Midbrain (tissue), 1 donor: ENCODE results near the gene ADAP1.
"Not testable (repeated sequence)": the region's sequence is repeated elsewhere in the genome, so short reads cannot be mapped to it uniquely, and the experiment has no call there.

Experiments
- DNase-seq: peaks from one replicate; lab custom pipeline; 2025; lab: John Stamatoyannopoulos, UW

The ADAP1 gene

DNA sequence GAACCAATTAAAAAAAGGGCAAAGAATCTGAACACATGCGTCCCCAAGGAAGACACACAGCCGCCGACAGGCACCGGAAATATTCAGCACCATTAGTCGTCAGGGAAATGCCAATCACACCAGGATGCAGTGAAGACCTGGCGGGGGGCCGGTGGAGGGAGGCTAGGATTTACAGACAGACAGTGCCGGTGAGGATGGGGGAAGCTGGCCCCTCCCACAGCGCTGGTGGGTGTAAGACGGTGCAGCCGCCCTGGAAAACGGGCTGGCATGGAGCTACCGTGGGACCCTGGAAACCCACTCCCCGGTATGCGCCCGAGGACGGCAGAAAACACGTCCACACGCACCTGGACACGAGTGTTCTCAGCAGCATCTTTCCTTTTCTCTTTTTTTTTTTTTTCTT lies 4.8 kb upstream of the ADAP1 start:
- no peak for DNase-seq

DNA sequence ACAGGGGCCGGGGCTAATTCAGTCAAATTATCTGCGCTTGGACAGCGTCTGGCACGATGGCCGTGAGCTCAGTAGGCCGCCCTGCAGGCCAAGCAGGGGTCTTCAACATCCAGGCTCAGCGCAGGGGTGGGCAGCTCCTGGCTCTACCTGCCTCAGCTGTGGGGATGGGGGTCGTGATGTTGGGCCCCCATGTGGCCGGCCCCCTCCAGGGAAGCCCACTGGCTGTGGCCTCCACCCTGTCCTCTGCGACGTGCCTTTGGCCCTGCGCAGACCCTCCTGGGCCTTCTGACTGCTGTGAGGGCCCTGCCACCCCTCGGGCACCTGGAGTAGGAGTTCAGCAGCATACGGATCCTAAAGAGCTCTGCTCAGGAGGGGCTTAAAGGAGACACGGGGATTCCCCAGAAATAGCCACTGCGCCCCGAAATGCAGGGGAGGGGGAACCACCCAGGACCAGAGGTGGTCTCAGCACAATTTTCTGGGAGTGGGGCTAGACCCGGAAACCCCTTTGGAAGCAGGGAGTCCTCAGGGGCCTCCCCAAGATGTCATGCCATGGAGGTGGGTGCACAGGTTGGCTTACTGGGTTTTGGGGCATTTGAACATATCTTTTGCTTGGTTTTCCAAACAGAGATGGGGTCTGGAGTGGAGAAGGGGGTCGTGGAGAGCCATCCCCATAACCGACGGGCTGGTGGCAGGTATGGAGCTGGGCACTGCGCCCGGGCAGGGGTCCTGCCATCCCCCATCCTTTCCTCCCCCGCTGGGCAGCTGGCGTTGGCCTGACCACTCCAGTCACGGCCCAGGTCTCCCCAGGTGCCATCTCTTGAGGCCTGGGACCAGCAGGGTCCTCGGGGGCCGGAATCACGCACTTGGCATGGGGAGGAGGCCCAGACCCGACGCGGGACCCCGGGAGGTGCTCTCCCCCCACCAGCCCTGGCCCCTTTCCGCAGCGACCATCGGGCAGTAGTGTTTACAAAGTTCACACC lies 4.0 kb upstream of the ADAP1 start:
- no peak for DNase-seq

DNA sequence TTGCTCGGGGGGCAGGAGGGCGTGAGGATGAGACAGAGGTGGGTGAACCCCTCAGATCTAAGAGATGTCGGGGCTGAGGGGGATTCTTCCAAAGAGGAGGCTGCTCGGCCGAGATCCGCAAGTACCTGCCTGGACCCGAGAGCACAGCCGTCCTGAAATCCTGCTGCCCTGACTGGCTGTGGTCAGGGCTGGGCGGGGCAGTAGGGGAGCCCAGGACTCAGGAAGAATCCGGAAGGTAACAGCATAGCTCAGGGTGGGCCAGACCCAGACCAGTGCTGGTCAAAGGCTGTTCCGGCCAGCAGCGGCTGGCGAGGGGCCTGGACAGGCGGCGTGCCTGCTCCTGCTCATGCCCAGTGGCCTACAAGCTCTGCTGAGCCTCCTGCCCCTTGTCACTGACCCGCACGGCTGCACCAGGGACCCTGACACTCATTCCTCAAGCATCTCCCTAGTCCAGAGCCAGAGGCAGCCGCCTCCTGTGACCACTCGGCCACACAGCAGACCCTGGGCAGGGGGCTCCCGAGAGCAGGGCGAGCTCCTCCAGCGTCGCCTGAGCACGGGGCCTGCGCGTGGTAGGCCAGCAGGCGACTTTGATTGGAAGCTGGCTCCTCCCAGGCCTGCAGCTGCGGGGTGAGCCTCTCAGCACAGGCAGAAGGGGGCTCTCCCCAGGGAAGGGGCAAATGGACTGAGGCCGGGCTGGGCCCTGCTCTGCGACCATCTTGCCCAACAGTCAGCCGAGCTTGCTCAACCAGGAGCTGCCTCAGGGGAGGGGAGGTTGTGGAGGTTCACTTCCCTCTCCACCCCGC lies 3.1 kb upstream of the ADAP1 start:
- DNase-seq: no peak

DNA sequence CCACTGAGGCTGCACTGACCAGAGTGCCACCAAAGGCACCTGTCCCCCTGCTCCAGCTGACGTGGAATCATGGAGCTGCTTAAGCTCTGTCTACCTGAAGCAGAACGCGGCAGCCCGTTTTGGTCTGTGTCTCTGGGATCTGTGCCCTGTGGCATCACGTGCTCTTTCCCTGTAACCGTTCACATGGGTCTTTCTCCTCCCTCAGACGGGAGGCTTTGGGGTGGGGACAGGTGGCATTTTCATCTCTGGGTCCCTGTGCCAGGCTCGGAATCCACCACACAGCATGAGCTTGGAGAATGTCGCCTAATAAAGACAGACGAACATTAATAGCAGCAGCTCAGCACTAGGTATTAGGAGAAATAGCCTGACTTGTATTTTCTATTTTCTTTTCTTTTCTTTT lies 1.6 kb upstream of the ADAP1 start:
- no peak for DNase-seq

DNA sequence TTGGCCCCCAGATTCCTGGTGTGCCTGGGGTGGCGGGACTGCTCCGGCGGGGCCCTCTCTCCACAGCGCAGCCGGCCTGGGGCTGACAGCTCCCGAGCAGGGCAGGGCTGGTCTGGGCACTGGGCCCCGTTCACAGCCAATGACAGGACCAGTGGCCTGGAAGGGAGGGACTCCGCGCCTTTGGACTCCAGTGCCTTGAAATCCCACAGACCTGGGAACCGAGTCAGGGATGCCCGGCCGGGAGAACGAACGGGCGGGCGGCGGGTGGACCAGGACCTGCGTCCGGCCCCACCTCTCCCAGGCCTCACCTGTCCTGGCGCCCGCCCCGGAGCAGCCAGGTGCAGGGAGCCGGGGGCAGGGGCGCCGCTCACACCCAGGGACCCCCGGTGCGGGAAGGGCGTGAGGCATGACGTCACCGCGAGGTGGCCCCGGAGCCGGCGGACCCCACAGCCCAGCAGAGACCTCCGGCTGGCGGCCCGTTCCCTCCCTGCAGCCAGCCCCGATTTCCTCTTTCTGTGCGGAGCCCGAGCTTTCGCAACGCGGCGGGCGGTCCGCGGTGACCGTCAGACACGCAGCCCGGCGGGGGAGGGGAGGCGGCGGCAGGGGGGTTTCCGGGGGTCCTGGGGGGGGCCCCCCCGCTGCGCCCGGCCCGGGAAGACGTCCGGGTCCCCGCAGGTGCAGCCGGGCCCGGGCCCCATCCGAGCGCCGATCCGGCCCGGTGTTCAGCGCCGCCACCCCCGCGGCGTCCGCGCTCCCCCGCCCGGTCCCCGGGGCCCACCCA lies 743 bp downstream of the ADAP1 start:
- DNase-seq: peak; percentile 73

DNA sequence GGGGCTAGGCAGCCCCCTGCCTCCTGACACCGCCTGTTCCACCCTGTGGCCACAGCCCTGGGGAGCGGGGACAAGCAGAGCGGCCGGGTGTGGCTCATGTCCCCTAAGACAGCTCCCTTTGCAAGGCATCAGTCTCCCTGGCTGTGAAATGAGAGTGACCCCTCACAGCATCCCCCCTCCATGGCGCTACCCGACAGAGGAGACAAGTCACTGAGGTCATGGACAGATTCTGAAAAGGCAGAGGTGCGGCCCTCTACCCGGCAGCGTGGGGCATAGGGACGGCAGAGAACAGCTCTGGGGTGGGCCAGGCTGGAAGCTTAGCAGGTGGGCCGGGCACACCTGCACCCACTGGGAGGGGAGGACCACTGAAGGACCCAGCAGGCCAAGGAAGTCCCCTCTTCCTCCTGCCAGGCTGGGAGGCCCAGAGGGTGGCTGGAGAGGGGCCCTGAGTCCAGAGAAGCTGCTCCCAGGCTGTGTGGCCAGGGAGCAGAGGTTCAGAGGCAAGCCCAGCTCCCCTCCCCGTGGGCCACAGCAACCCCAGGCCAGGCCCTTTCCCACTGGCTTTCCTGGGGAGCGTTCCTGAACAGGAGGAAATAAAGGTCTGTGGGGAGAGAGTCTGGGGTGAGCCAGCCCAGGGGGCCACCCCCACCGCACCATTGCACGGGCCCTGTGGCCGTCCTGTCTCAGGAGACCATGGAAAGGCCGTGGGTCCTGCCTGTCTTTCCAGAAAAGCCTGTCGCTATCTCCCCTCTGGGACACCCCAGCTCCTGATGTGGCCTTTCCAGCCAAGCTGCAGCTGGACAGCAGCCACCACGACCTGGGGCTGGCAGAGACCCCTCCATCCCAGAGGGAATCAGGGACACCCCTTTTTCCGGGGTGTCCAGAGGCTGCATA lies 1.7 kb downstream of the ADAP1 start:
- no peak for DNase-seq

DNA sequence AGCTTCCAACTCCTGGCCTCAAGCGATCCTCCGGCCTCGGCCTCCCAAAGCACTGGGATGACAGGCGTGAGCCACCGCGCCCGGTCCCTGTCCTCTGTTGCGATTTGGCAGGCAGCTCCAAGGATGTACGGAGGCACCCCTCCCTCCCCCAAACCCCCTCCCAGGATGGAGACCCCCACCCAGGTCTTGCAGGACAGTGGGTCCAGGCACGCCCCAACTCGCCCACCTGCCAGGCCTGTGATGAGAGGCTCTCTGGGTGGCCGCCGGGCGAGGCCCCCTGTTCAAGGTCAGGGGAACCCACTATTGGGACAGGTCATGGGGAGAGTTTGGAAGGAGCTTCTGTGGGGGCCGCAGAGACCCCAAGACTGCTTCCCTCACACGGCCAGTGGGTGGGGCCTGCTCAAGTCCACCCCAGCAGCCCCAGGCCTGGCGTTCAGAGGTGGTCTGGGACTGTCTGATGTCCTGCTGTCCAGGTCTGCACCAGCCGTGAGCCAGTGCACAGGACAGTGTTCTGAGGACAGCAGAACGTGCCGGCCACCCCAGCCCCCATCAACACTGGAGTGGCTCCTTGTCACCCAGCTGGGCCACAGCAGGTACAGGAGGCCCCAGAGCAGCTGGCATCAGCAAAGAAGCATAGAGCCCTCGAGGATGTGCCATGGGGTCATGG lies 2.5 kb downstream of the ADAP1 start:
- no peak for DNase-seq

DNA sequence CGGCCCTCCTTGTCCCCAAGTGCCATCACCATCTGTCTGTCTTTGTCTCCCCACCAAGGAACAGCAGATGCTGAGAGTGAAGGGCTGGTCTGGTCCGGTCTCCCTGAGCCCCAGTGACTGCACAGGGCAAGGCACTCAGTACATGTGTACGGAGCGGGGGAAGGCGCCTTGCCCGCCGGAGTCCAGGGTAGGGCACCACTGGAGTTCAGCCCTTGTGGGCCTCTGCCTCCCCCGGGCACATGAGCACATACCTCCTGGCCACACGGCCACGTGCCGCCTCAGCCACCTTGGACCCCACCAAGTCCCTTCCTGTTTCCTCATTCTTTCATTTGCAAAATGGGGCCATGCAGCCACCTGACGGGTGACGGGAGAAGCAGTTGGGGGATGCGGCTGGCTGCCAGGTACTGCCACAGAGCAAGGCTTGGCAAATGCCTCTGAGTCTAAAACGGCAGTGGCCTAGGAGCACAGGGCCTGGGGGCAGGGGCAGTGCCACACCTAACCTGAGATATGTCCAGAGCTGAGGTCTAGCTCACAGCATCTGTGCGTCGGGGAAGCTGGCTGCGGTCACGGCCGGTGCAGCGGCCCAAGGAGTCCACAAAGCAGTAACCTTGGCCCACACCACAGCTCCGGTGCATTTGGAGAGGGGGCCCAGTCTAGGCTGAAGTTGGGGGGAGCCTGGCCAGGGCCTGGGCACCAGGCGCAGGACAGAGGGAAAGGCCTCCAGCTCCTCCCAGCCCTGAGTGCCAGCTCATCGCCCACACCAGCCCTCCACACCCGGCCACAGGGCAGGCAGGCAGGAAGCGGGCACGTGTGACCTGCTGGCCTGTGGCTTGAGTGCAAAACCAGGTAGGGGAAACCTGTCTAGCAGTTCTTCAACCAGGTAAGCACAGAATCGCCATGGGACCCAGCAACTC lies 5.2 kb downstream of the ADAP1 start:
- DNase-seq: no peak

DNA sequence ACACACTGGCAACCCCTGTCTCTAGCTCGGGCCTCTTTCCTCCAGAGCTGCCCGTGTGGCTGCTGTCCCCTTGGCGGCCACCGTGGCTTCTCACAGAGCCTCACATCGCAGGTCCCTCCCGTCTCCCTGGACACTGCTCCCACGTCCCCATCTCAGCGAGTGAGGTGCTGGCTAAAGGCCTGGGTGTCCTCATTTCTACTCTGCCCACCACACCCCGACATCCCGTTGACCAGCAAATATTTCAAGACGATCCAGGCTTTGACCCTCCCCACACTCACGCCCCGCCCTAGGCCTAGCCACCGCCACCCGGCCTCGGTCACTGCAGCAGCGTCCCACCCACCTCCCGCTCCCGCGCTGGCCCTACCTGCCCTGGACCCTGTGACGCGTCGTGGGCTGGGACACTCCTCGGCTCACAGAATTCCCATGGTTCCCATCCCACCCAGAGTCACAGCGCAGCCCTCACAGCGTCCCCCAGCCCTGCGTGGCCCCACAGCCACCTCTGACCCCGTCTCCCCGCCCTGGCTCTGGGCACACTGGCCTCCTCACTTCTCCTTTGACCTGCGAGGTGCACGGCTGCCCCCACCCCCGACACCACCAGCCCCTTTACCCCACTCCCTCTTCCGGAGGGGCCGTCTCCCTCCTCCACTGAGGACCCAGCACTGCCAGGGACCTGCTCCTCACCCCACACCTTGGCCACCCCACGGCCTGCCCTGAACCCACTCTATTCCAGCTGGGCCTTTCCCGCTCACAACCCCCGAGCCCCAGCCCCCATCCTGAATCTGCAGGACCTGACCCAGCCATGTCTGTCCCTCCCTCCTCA lies 6.9 kb downstream of the ADAP1 start:
- DNase-seq: no peak

DNA sequence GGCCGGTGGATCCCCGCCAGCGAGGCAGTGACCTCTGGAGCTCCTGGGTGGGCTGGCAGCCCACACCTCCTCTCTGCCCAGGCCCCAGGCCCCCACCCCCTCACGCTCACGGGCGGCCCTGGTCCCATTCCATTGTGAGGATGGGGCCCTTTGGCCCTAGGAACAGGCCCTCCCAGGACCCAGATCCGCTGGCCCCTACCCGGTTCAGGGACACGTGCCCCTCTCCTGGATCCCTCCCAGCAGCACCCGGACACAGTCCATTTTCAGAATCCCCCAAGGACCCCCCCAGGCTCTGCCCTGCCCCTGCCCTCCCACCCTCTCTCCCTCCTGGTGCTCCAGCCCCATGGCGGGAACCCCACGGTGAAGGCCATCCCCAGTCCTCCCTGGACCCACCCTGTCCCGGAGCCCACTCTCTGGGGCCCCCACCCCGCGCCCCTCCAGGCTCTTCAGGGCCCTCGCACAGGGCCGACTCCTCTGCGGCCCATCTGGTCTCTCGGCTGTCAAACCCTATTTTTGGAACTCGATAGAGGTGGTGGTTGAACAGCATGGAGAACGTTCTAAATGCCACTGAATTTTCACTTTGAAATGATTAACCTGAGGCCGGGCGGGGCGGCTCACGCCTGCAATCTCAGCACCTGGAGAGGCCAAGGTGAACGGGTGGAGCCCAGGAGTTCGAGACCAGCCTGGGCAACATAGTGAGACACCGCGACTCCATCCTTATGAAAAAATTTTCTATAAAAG lies 8.1 kb downstream of the ADAP1 start:
- DNase-seq: no peak

DNA sequence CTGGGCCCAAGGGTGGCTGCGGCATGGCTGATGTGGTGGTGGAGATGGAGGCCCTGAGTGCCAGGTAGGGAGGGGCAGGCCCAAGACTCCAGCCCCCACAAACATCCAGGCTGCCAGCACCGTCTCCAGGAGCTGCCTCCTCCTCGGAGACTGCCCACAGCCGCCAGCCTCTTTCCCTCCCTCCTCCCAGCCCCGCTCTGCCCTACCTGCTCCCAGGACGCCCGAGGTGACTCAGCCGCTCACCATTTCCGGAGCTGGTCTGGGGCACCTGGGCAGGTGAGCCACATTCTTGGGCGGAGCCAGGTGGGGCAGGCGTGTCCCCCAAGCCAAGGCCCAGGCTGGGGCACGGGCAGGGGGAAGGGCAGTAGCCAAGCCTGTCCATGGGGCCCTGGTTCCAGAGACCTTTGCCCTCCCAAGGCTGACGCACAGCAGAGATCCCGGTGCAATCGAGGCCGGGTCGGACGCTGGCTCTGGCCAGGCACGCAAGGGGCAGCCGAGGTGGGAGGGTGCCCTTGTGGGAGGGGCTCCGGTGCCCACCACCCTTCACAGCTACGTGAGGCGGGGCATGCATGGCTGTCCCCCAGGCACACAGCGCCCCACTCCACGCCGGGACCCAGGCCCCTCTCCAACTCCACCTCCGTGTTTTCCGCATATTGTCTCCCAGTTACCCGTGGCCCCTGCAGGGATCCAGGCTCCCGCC lies 8.8 kb downstream of the ADAP1 start:
- no peak for DNase-seq

DNA sequence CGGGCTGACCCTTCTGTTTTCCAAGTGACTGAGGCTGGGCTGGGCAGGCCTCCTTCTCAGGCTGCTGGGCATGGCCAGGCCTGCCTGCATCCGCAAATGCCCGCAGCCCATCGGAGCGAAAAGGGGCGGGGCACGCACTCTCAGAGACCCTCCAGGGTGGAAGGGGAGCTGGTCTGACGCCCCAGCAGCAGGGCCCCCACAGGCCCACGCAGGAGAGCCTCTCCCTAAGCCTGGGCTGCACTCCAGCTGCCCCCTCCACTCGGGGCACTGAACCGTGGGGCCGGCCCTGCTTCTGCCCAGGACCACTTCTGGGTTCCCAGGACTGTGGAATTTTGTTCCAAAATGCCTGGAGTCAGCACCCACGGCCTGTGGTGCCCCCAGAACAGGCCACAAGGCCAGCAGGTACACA lies 9.3 kb downstream of the ADAP1 start:
- DNase-seq: no peak

DNA sequence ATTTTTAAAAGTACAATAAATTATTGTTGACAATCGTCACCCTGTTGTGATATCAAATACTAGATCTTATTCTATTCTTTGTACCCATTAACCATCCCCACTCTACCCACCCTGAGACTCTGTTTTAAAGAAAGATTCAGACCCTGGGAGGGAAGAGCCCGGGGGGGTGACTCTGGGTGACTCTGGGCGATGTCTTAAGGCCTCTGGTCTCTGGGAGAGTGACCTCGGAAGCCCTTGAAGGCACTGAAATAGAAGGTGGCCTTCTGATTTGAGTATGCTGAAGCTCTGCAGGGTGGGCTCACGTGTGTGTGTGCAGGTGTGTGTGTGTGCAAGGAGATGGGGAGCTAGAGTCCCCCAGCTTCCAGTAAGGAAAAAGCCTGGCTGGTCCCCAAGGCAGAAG lies 9.7 kb downstream of the ADAP1 start:
- DNase-seq: no peak

DNA sequence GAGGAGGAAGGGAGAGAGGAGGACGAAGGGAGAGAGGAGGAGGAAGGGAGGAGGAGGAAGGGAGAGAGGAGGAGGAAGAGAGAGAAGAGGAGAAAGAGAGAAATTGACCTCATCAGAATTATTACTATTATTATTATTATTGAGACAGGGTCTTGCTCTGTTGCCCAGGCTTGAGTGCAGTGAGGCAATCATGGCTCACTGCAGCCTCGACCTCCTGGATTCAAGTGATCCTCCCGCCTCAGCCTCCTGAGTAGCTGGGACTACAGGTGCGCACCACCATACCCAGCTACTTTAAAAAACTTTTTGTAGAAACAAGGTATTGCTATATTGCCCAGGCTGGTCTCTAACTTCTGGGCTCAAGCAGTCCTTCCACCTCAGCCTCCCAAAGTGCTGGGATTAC lies 10.7 kb downstream of the ADAP1 start:
- not testable (repeated sequence) for DNase-seq

DNA sequence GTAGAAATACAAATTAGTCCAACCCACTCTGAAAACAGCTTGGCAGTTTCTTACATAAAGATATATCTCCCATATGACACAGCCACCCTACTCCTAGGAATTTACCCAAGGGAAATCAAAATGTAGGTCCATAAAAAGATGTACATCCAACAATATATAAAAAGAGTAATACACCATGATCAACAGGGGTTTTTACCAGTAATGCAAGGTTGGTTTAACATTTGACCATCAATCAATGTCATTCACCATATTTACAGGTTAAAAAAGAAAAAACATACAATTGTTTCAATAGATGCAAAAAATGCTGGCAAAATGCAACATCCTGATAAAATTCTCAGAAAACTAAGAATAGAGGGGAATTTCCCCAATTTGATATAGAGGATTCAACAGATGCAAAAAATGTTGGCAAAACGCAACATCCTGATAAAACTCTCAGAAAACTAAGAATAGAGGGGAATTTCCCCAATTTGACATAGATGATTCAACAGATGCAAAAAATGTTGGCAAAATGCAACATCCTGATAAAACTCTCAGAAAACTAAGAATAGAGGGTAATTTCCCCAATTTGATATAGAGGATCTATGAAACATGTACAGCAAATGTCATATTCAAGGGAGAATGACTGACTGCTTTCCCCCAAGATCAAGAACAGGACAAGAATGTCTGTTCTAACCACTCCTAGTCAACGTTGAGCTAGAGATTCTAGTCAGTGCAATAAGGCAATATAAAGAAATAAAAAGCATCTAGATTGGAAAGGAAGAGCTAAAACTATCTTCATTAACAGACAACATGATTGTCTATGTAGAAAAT lies 13.7 kb downstream of the ADAP1 start:
- no peak for DNase-seq

DNA sequence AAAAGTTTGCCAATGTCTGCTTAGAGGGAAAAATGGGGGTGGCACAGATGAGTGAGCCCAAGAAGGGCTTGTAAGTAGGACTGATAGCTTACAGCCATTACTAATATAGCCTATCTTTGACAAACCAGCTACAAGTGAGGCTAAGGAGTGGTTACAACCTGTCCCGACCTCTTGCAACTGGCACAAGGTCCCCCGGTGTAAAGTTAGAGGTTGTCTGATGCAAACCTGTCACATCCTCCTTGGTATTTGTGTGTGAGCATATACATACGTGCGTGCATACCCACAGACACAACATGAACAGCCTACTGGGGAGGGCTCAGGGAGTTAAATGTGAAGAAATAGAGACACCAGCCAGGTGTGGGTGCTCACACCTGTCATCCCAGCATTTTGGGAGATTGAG lies 14.6 kb downstream of the ADAP1 start:
- no peak for DNase-seq
